GM19372 (cell line): ENCODE data around the gene KCND2.
A peak's percentile ranks its signal among the peaks of the same experiment; 100 is the strongest.
"Not testable (repeated sequence)": the region's sequence is repeated elsewhere in the genome, so short reads cannot be mapped to it uniquely, and the experiment has no call there.

Source experiments
- ATAC-seq: cut with Tn5 transposase; IDR thresholded peaks from one replicate; pipeline ENCODE4 v1.9.1; 2021; ENCODE audit warnings: mild to moderate bottlenecking, low read depth, moderate library complexity; ENCODE audit not compliant: unreplicated experiment

The KCND2 gene

DNA sequence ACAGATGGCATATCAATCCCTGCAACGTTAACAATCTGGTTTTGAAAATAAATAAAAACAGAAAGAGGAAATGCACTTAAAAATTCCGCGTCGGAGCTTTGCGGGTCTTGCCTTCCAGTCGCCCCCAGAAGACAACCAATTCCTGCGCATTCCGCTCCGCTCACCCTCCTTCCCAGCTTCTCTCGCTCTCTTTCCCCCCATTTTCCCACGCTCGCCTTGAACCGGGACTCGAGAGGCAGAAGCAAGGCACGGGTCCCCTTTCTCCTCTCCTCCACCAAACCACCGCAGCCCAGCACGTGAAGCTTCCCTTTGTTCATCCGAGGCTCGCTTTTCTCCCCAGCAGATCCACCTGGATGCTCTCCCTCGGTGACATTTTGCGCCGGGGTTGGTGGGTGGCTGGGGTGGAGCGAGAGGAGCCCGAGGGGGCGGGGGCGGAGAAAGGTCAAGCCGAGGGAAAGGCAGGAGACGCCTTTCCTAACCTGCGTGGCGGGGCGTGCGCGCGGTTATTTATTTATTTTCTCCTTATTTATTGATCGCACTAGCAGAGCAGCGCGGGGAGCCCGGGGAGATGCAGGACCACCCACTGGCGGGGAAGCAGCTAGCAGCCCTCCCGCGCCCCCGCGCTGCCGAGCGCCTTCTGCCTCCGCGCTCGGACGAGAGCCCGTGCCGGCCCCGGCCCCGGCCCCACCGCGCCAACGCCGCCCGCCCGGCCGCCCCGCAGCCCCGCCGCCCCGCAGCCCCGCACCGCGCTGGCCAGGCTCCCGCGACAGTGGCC is at the start of gene KCND2:
Gene KCND2 (plus strand): TSS at position 475 of the 775 bp plus-strand sequence.
- ATAC-seq: peak; percentile 27

DNA sequence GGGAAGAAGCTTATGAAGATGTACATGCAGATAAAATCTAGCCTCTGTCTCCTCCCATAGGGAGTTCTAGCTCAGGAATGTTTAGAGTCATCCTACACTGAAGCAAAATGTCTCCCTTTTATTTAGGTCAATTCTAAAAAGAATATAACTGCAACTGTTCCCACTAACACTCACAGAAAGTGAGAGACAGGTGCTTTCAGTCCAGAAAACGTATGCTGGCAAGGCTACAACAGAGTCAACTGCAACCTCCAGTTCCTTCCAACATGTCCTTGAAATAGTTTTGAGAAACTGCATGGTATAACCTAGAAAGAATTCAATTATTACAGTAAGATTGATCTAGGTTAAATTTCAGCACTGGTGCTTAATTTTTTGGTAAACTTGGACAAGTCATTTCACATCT is 46.8 kb upstream of the KCND2 start:
- no peak for ATAC-seq

DNA sequence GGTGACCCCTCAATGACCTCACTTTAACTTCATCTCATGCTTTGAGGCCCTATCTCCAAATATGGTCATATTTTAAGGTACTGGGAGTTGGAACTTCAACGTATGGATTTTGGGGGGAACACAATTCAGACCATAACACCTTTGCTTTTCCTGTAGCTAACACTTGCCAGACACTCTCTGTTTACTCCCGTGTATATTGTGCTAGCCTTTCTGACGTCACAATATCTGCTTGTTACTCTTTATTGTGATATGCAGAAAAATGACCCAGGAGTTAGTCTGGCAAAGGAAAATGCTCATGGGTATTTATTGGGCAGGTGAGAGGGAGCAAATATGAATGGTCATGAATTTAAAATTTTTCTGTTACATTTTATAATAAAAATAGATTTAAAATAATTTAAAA is 45.7 kb upstream of the KCND2 start:
- no peak for ATAC-seq

DNA sequence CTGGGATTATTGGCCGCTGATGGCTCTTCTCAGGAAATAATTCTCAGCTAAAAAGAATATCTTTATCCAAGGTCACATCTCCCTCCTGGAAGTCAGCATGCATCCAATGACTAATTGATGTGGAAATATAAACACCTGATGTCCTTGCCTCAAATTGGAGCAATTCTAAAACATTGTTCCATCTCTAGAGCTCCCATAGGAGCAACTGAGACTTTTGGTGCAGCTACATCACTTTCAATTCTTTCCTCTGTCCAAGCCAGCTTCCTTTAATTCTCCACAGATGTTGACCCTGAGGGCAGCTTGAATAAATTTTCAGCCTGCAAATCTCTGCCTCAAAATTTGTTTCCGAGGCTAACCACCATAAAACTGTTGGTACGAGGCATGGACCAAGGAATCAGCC is 43.9 kb upstream of the KCND2 start:
- no peak for ATAC-seq

- no peak for ATAC-seq
Observed at GRCh38 chr7:120233338-120233737, 39.6 kb upstream of the KCND2 start.

GRCh38 chr7:120240350-120240749 is 32.6 kb upstream of the KCND2 start:
- ATAC-seq: not testable (repeated sequence)

DNA sequence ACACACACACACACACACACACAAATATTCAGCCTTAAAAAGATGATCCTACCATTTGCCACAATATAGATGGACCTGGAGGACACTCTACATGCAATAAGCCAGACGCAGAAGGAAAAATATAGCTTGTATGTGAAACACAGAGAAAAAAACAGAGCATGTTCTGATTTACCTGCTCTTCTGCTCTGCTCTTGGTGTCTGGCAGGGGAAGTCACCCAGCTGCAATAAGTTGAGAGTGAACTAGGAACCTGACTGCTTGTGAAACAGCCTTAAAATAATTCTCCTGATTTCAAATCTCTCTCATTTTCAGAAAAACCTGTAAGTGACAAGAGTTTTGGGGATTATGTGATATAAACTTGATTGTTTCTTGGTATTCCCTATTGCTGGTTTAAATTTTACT is 31.0 kb upstream of the KCND2 start:
- ATAC-seq: no peak

- ATAC-seq: no peak
Observed at GRCh38 chr7:120254845-120255244, 18.1 kb upstream of the KCND2 start.

DNA sequence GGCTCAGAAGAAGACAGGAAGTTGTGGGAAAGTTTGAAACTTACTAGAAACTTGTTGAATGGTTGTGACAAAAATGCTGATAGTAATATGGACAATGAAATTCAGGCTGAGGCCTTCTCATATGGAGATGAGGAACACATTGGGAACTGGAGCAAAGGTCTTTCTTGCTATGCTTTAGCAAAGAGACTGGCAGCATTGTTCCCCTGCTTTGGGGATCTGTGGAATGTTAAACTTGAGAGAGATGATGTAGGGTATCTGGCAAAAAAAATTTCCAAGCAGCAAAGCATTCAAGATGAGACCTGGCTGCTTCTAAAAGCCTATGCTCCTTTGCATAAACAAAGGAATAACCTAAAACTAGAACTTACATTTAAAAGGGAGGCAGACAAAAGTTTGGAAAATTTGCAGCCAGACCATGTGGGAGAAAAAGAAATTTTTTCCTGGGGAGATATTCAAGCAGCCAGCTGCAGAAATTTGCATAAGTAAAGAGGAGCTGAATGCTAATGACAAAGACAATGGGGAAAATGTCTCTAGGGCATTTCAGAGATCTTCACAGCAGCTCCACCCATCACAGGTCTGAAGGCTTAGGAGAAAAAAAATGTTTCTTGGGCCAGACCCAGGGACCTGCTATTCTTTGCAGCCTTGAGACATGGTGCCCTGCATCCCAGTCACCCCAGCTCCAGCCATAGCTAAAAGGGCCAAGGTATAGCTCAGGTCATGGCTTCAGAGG is 16.5 kb upstream of the KCND2 start:
- no peak for ATAC-seq

GRCh38 chr7:120259386-120259785 is 13.6 kb upstream of the KCND2 start:
- ATAC-seq: no peak

GRCh38 chr7:120260111-120260510 is 12.9 kb upstream of the KCND2 start:
- no peak for ATAC-seq

- ATAC-seq: no peak
Observed at GRCh38 chr7:120272261-120272660, 714 bp upstream of the KCND2 start.

DNA sequence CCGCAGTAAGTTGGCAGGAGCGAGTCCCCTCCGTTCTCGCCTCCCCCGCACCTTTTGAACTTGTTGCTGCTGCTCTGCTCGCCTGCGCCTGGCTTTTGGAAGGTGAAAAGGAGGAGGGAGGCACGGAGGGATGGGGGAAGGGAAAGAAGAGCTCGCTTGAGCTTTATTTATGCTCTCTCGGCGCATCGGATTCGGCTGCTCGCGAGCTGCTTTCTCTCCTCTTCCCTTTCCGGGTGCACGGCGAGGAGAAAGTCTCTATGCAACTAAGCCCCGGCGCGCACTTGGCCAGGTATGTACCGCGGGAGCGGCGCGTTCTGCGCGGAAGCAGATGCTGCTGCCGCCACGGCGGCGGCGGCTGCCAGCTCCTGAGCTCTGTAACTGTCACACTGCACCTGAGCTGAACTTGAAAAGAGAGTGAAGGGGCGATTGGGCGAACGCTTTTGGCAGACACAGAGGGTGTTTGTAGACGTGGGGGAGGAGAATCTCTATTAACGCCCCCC is 551 bp downstream of the KCND2 start:
- peak; percentile 69 for ATAC-seq

GRCh38 chr7:120274482-120274881 is 1.5 kb downstream of the KCND2 start:
- no peak for ATAC-seq

- no peak for ATAC-seq
Observed at GRCh38 chr7:120274899-120275298, 1.9 kb downstream of the KCND2 start.

- no peak for ATAC-seq
Observed at GRCh38 chr7:120276720-120277119, 3.7 kb downstream of the KCND2 start.

GRCh38 chr7:120278773-120279172 is 5.8 kb downstream of the KCND2 start:
- ATAC-seq: no peak

DNA sequence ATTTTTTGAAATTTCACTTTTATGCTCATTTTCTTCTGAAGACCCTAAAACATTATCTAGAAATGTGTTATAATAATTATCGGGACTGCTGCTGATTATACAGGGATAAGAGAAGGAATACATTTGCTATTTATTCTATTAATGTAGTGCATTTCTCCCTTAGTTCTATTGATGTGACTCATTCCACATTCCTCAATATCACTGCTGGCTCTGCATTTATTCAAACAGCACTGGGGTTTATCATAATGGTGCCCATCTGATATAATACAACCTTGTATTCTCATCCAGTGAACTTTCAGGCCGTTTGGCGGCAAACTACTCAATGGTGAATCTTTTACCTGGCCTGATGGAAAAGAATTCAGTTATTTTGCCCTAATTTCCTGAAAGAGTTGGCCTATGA is 7.8 kb downstream of the KCND2 start:
- ATAC-seq: no peak

DNA sequence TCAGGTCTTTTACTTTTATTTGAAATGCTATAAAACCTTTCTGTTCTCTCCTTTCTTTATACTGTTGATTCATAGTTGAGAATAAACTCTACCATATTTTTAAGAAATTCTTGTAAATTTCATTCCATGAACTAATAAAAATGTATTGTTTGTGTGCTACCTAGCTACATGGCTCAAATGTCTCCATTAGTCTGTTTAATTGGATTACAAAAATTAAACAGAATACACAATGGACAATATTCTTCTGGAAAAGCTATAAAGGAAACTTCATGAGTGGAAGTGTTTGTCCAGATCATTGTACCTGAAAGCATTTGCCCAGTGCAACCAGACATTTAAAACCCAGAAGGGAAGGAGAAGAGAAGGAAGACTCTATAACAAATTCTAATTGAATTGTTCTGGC is 20.1 kb downstream of the KCND2 start:
- no peak for ATAC-seq

DNA sequence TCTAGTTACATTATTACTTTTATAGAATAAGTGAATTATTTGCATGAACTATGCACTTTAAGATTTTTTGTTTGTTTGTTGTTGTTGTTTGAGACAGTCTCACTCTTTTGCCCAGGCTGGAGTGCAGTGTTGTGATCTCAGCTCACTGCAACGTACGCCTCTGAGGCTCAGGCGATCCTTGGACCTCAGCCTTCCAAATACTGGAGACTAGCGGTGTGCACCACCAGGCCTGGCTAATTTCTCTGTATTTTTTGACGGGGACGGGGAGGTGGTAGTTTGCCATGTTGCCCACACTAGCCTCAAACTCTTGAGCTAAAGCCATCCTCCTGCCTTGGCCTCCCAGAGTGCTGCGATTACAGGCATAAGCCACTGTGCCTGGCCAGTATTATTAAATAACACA is 29.2 kb downstream of the KCND2 start:
- no peak for ATAC-seq

DNA sequence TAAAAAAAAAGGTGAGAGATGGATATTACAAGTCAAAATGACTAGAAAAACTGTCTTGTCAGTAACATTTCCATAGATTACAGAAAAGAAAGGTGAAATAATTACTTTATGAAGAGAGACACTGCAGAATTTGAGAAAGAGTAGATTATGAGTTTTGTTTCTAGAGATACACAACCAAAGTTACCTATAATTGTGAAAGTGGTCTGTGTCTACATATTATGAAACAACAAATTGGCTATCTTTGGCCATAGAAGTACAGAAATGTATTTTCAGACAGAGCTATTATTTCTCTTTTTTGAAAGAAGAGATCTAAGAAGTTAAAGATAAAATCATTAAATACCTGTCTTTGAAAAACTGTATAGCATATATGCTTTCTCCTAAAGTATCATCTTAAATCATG is 30.1 kb downstream of the KCND2 start:
- ATAC-seq: no peak

DNA sequence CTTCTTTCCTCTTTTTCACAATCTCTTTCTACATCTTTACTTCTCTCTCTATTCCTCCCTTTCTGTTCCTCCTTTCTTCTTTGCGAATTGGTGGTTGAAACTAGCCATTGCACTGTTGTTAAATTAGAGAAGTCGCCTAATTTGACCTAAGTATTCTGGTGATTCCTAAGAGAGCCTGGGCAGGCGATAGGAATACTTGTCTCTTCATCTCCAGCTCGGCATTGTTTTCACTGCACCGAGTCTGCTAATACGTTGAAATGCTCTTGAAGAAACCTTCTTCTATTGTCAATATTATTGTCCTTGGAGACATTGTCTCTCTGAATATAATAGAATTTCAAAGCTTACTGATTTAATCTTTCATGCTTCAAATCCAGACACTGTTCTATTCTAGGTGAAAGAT is 31.7 kb downstream of the KCND2 start:
- ATAC-seq: no peak
